A549 treated with DMSO at 1 μM for 4 hours (cell line): Measurements from ENCODE around the gene SLC2A14. TPM values are rescaled to one million over a fixed set of nuclear protein-coding genes. Genes with fewer than 3 reads are reported as not detected.

Source experiments
- total RNA-seq: library from RNA; stranded (reverse); fragments of 200-300 nt; extraction: Qiagen RNA extraction; gene quantifications from 5 replicates; pipeline ENCODE4 v1.2.3, GENCODE V29; 2022; ENCODE audit warnings: low read depth

Gene SLC2A14
- total RNA-seq: 0.05 to 0.34 TPM in 2 of 5 replicates, not detected in the others

DNA sequence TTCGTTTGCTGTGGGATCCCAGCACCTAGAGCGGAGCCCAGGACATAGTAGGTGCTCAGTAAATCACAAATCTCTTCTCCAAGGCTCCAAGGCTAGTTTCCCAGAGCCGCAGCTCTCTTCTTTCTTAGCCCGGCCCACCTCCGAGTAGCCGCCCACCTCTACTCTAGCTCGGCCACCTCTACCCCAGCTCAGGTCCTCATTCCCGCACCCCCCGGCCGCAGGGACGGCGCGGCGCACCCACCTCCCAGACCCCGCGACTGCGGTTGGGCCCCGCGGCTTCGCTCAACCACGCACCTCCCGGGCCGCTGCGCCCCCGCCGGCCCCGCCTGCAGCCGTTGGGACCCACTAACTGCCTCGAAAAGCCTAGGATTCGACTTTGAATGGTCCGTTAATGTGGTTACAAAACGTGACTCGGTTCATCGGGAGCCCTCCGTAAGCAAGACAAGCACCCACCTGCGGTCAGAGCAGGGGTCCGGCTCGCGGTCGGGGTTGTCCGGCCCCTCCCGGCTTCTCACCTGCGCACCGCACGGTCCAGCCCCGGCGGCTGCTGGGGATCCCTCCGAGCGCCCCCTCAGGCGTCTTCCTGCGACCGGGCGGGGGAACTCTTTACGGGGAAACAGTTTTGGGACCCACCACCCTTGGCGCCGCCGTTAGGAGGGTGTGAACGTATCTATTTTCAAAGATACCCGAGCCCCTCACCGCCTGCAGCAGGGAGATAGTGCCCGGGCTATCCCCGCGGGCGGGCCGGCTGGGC, at the start of gene SLC2A14:
TSS of gene SLC2A14 (minus strand) at position 350 of the 754 bp plus-strand sequence. CDS start 3,035 bp downstream, outside the sequence.

DNA sequence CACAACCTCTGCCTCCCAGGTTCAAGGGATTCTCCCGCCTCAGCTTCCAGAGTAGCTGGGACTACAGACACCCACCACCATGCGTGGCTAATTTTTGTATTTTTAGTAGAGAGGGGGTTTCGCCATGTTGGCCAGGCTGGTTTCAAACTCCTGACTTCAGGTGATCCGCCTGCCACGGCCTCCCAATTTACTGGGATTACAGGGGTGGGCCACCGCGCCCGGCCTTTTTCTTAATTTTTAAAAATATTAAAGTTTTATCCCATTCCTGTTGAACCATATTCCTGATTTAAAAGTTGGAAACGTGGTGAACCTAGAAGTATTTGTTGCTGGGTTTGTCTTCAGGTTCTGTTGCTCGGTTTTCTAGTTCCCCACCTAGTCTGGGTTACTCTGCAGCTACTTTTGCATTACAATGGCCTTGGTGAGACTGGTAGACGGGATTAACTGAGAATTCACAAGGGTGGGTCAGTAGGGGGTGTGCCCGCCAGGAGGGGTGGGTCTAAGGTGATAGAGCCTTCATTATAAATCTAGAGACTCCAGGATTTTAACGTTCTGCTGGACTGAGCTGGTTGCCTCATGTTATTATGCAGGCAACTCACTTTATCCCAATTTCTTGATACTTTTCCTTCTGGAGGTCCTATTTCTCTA, 83.7 kb downstream of the SLC2A14 start, which contains the start of gene NANOG:
TSS of gene NANOG (plus strand) at position 519 of the 645 bp plus-strand sequence. CDS start 213 bp downstream, outside the sequence.

Other genes with a start within 250 kb of the SLC2A14 start
- not detected in 5 replicates for gene APOBEC1, start 207.0 kb downstream of the SLC2A14 start, total RNA-seq
- gene GDF3, start 177.1 kb downstream of the SLC2A14 start, total RNA-seq: not detected in 5 replicates
- gene DPPA3, start 161.5 kb downstream of the SLC2A14 start, total RNA-seq: not detected in 5 replicates
- not detected in 5 replicates for gene CLEC4C, start 125.5 kb downstream of the SLC2A14 start, total RNA-seq
- not detected in 5 replicates for gene NANOGNB, start 107.7 kb downstream of the SLC2A14 start, total RNA-seq
- gene NANOG, start 83.5 kb downstream of the SLC2A14 start, total RNA-seq: not detected in 5 replicates
- 3.2 to 6.0 TPM (median 5.7 TPM) in 5 replicates for gene SLC2A3, start 63.3 kb upstream of the SLC2A14 start, total RNA-seq
- 8.3 to 11.4 TPM (median 10.5 TPM) in 5 replicates for gene FOXJ2, start 159.8 kb upstream of the SLC2A14 start, total RNA-seq
- not detected in 5 replicates for gene C3AR1, start 193.4 kb upstream of the SLC2A14 start, total RNA-seq
- gene NECAP1, start 209.4 kb upstream of the SLC2A14 start, total RNA-seq: 13.8 to 16.2 TPM (median 14.7 TPM) in 5 replicates